HEK293 (cell line): ENCODE data around the gene SEMA3D.

ENCODE experiments used
- CTCF ChIA-PET: fragments of 350-600 bp; formaldehyde crosslinking; extraction: SDS; loops from one replicate; lab custom pipeline; 2021; ENCODE audit warnings: antibody characterized with exemption; lab: Yijun Ruan, JAX
- POLR2A ChIA-PET: fragments of 300-600 bp; formaldehyde crosslinking; extraction: SDS; loops from one replicate; lab custom pipeline; 2020; ENCODE audit warnings: antibody characterized with exemption, inconsistent platforms; lab: Yijun Ruan, JAX
- H3K27ac ChIP-seq: fragments of 200-500 bp; sonication (Bioruptor generic); 2 replicates; pipeline ENCODE4 v1.5.1; 2014; ENCODE audit warnings: low read depth, low read length, control low read depth, inconsistent platforms; ENCODE audit errors: extremely low read depth
- H3K36me3 ChIP-seq, 2 experiments: fragments of 200-500 bp in 1 of 2; sonication (Bioruptor generic) in 1 of 2; 1 replicate in 1 of 2; 2 replicates in 1 of 2; pipeline ENCODE4 v1.5.1; 2014 to 2017; ENCODE audit warnings: inconsistent platforms in 2 of 2, low read length in 2 of 2; ENCODE audit not compliant: control insufficient read depth in 2 of 2, insufficient read depth in 1 of 2
- H3K4me1 ChIP-seq: fragments of 200-500 bp; sonication (Bioruptor generic); 2 replicates; pipeline ENCODE4 v1.5.1; 2014; ENCODE audit warnings: mild to moderate bottlenecking, low read length, inconsistent platforms; ENCODE audit not compliant: control insufficient read depth, insufficient read depth
- H3K4me3 ChIP-seq: 2 replicates; pipeline ENCODE4 v1.5.1; 2011; ENCODE audit warnings: low read depth, mild to moderate bottlenecking, control low read depth, low read length, moderate library complexity
- H3K9me3 ChIP-seq: fragments of 200-500 bp; sonication (Bioruptor generic); 2 replicates; pipeline ENCODE4 v1.5.1; 2014; ENCODE audit warnings: low read depth, low read length, inconsistent platforms; ENCODE audit not compliant: control insufficient read depth, insufficient read depth
- KLF8 ChIP-seq: fragments of 450-650 bp; formaldehyde crosslinking; IDR thresholded peaks from 2 replicates; pipeline ENCODE4 v1.5.1; 2016; ENCODE audit warnings: missing biosample characterization, missing genetic modification characterization
- TCF7L2 ChIP-seq: IDR thresholded peaks from 2 replicates; pipeline ENCODE4 v1.6.1; 2011; ENCODE audit warnings: low read depth, mild to moderate bottlenecking, inconsistent platforms, low read length, moderate library complexity, borderline replicate concordance
- ZBTB20 ChIP-seq: fragments of 450-650 bp; formaldehyde crosslinking; IDR thresholded peaks from 2 replicates; pipeline ENCODE4 v1.5.1; 2016; ENCODE audit warnings: missing biosample characterization, missing genetic modification characterization
- ZNF248 ChIP-seq: fragments of 450-650 bp; formaldehyde crosslinking; IDR thresholded peaks from 2 replicates; pipeline ENCODE4 v1.5.1; 2017; ENCODE audit warnings: missing biosample characterization, missing genetic modification characterization
- ZNF324 ChIP-seq: fragments of 450-650 bp; formaldehyde crosslinking; IDR thresholded peaks from 2 replicates; pipeline ENCODE4 v1.5.1; 2016; ENCODE audit warnings: missing biosample characterization, missing genetic modification characterization
- ZNF350 ChIP-seq: fragments of 450-650 bp; formaldehyde crosslinking; IDR thresholded peaks from 2 replicates; pipeline ENCODE4 v1.5.0; 2017; ENCODE audit warnings: missing biosample characterization, mild to moderate bottlenecking, missing genetic modification characterization
- ZNF354C ChIP-seq: fragments of 450-650 bp; formaldehyde crosslinking; IDR thresholded peaks from 2 replicates; pipeline ENCODE4 v1.5.1; 2016; ENCODE audit warnings: missing biosample characterization, missing genetic modification characterization, low read depth, borderline replicate concordance
- ZNF514 ChIP-seq: fragments of 450-650 bp; formaldehyde crosslinking; IDR thresholded peaks from 2 replicates; pipeline ENCODE4 v1.5.1; 2016; ENCODE audit warnings: missing biosample characterization, missing genetic modification characterization
- ZNF544 ChIP-seq: fragments of 450-650 bp; formaldehyde crosslinking; IDR thresholded peaks from 2 replicates; pipeline ENCODE4 v1.5.0; 2017; ENCODE audit warnings: missing biosample characterization, missing genetic modification characterization
- ZNF654 ChIP-seq: fragments of 450-650 bp; formaldehyde crosslinking; IDR thresholded peaks from 2 replicates; pipeline ENCODE4 v1.5.1; 2016; ENCODE audit warnings: low read depth, missing biosample characterization, missing genetic modification characterization
- TF ChIP-seq, protein P1 (sequence below): fragments of 450-650 bp; formaldehyde crosslinking; IDR thresholded peaks from 2 replicates; pipeline ENCODE4 v1.5.1; 2016; ENCODE audit warnings: missing biosample characterization, missing genetic modification characterization
- TF ChIP-seq, protein P2 (sequence below): sonication (generic); formaldehyde crosslinking; IDR thresholded peaks from 2 replicates; pipeline ENCODE4 v1.8.1; 2022; ENCODE audit warnings: mild to moderate bottlenecking, moderate library complexity, missing genetic modification reagents
- TF ChIP-seq, protein P3 (sequence below): fragments of 450-650 bp; formaldehyde crosslinking; IDR thresholded peaks from 2 replicates; pipeline ENCODE4 v1.5.1; 2016; ENCODE audit warnings: missing biosample characterization, missing genetic modification characterization
- TF ChIP-seq, protein P4 (sequence below): fragments of 450-650 bp; formaldehyde crosslinking; IDR thresholded peaks from 2 replicates; pipeline ENCODE4 v1.5.1; 2016; ENCODE audit warnings: missing biosample characterization, missing genetic modification characterization
- TF ChIP-seq, protein P5 (sequence below): fragments of 450-650 bp; formaldehyde crosslinking; conservative IDR thresholded peaks from 2 replicates; pipeline ENCODE4 v1.5.1; 2016; ENCODE audit warnings: low read depth, missing biosample characterization, missing genetic modification characterization

Gene SEMA3D

DNA sequence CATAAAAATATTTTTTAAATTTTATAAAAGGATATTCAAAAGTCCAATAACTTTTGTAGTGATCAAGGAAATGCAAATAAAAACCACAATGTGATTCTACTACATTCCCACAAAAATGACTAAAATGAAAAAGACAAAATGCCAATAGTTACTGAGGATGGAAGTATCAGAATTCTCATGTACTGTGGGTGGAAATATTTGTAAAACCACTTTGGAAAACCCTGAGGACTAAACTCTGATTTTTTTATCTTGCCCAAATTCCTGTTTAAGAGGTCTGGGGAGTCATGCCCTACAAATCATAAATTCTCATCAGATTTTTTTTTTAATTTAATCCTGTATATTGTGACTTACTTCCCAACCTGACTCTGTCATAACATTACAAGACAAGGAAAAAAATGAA is 9.8 kb upstream of the SEMA3D start:
- no peaks in the 10 kb centered on the region for H3K4me1 ChIP-seq
- H3K4me3 ChIP-seq = no peak overlapping the region
- ChIA-PET CTCF (interaction anchor here (0.6 to 1.3 kb wide), 3 partner anchors 10 to 154 kb away, joined by 3 to 5 read pairs (median 3); partner anchors contain the start of gene SEMA3D), POLR2A (no interaction called here)
- H3K36me3 ChIP-seq = no peaks in the 10 kb centered on the region
- no peaks in the 10 kb centered on the region for H3K9me3 ChIP-seq
- TF ChIP-seq ZNF514 (no peak), ZNF248 (tag by site-specific recombination) (no peak), ZNF354C (tag by site-specific recombination) (no peak), TCF7L2 (no peak), ZNF544 (tag by site-specific recombination) (no peak), ZNF350 (tag by site-specific recombination) (no peak), KLF8 (tag by site-specific recombination) (no peak), ZBTB20 (tag by site-specific recombination) (no peak)
- TF ChIP-seq, protein P1, sequence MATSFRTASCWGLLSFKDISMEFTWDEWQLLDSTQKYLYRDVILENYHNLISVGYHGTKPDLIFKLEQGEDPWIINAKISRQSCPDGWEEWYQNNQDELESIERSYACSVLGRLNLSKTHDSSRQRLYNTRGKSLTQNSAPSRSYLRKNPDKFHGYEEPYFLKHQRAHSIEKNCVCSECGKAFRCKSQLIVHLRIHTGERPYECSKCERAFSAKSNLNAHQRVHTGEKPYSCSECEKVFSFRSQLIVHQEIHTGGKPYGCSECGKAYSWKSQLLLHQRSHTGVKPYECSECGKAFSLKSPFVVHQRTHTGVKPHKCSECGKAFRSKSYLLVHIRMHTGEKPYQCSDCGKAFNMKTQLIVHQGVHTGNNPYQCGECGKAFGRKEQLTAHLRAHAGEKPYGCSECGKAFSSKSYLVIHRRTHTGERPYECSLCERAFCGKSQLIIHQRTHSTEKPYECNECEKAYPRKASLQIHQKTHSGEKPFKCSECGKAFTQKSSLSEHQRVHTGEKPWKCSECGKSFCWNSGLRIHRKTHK (tag by site-specific recombination) = no peak
- TF ChIP-seq, protein P2, sequence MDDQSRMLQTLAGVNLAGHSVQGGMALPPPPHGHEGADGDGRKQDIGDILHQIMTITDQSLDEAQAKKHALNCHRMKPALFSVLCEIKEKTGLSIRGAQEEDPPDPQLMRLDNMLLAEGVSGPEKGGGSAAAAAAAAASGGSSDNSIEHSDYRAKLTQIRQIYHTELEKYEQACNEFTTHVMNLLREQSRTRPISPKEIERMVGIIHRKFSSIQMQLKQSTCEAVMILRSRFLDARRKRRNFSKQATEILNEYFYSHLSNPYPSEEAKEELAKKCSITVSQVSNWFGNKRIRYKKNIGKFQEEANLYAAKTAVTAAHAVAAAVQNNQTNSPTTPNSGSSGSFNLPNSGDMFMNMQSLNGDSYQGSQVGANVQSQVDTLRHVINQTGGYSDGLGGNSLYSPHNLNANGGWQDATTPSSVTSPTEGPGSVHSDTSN (CRISPR knock-in tag) = no peak
- TF ChIP-seq, protein P3, sequence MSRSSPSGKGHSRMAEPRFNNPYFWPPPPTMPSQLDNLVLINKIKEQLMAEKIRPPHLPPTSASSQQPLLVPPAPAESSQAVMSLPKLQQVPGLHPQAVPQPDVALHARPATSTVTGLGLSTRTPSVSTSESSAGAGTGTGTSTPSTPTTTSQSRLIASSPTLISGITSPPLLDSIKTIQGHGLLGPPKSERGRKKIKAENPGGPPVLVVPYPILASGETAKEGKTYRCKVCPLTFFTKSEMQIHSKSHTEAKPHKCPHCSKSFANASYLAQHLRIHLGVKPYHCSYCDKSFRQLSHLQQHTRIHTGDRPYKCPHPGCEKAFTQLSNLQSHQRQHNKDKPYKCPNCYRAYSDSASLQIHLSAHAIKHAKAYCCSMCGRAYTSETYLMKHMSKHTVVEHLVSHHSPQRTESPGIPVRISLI = no peak
- TF ChIP-seq, protein P4, sequence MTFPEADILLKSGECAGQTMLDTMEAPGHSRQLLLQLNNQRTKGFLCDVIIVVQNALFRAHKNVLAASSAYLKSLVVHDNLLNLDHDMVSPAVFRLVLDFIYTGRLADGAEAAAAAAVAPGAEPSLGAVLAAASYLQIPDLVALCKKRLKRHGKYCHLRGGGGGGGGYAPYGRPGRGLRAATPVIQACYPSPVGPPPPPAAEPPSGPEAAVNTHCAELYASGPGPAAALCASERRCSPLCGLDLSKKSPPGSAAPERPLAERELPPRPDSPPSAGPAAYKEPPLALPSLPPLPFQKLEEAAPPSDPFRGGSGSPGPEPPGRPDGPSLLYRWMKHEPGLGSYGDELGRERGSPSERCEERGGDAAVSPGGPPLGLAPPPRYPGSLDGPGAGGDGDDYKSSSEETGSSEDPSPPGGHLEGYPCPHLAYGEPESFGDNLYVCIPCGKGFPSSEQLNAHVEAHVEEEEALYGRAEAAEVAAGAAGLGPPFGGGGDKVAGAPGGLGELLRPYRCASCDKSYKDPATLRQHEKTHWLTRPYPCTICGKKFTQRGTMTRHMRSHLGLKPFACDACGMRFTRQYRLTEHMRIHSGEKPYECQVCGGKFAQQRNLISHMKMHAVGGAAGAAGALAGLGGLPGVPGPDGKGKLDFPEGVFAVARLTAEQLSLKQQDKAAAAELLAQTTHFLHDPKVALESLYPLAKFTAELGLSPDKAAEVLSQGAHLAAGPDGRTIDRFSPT (tag by site-specific recombination) = no peak
- H3K27ac ChIP-seq = no peak overlapping the region

DNA sequence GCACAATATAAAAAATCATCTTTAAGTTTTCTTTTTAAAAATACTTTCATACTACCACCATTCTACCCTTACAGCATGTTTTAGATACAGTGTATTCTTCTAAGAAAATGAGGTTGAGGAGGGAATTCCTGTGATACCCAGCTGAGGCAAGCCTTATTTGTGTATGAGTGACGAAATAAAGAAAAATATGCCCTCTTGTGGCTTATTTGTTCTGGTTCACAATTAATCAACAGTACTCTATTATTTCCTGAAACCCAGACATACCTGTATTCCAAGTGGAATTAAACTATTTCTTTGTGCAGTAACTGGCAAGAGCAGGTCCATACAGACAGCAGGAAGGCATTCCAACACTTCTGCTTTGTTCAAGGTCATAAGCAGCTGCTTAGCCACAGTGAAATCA is 4.5 kb upstream of the SEMA3D start:
- H3K9me3 ChIP-seq = no peaks in the 10 kb centered on the region
- H3K4me3 ChIP-seq = no peak overlapping the region
- CTCF ChIA-PET = interaction anchor here (0.6 to 2.4 kb wide), 9 partner anchors 9 to 1994 kb away, joined by 3 to 16 read pairs (median 3); no protein-coding TSS in a partner anchor
- no peak for TF ChIP-seq ZNF324 (tag by site-specific recombination)
- peak; percentile 21; the same call in 1 of the 2 replicates for TF ChIP-seq ZNF654 (tag by site-specific recombination)
- TF ChIP-seq, protein P5, sequence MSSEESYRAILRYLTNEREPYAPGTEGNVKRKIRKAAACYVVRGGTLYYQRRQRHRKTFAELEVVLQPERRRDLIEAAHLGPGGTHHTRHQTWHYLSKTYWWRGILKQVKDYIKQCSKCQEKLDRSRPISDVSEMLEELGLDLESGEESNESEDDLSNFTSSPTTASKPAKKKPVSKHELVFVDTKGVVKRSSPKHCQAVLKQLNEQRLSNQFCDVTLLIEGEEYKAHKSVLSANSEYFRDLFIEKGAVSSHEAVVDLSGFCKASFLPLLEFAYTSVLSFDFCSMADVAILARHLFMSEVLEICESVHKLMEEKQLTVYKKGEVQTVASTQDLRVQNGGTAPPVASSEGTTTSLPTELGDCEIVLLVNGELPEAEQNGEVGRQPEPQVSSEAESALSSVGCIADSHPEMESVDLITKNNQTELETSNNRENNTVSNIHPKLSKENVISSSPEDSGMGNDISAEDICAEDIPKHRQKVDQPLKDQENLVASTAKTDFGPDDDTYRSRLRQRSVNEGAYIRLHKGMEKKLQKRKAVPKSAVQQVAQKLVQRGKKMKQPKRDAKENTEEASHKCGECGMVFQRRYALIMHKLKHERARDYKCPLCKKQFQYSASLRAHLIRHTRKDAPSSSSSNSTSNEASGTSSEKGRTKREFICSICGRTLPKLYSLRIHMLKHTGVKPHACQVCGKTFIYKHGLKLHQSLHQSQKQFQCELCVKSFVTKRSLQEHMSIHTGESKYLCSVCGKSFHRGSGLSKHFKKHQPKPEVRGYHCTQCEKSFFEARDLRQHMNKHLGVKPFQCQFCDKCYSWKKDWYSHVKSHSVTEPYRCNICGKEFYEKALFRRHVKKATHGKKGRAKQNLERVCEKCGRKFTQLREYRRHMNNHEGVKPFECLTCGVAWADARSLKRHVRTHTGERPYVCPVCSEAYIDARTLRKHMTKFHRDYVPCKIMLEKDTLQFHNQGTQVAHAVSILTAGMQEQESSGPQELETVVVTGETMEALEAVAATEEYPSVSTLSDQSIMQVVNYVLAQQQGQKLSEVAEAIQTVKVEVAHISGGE (tag by site-specific recombination) = no peak
- TF ChIP-seq, all 188 proteins: peak for 1
- Histone ChIP-seq H3K4me1 (peaks cover 10% of the 10 kb centered on the region; the same call in 1 of the 2 replicates), H3K27ac (no peak overlapping the region), H3K36me3 (no peaks in the 10 kb centered on the region)
- POLR2A ChIA-PET = no interaction called here
